Spleen (tissue), 11 donors: ENCODE results near the gene PRKX. TPM values are rescaled to one million over a fixed set of nuclear protein-coding genes. Genes with fewer than 3 reads are reported as not detected.

Experiments
- DNase-seq: peaks from one replicate; pipeline ENCODE4 v3.0.0-alpha.2; 2020
- H3K27ac ChIP-seq, 8 donors: fragments of 200-600 bp; sonication (generic) in 7 of 8; 1 replicate in 4 of 8; 2 replicates in 4 of 8; pipeline versions ENCODE4 v1.5.0 to v1.8.0; 2016 to 2021; ENCODE audit warnings: inconsistent platforms in 4 of 8, mild to moderate bottlenecking in 4 of 8, moderate library complexity in 1 of 8
- H3K27me3 ChIP-seq, 7 donors: fragments of 200-600 bp; sonication (generic) in 6 of 7; replicated peaks in 1 of 7; 1 replicate in 4 of 7; 2 replicates in 3 of 7; pipeline versions ENCODE4 v1.5.0 to v1.8.0; 2016 to 2021; ENCODE audit warnings: inconsistent platforms in 3 of 7, mild to moderate bottlenecking in 1 of 7
- H3K36me3 ChIP-seq, 6 donors: fragments of 200-600 bp; sonication (generic) in 5 of 6; 1 replicate in 4 of 6; 2 replicates in 2 of 6; pipeline versions ENCODE4 v1.5.0 to v1.8.0; 2016 to 2021; ENCODE audit warnings: inconsistent platforms in 2 of 6
- H3K4me1 ChIP-seq, 6 donors: fragments of 200-600 bp; sonication (generic) in 5 of 6; 1 replicate in 3 of 6; 2 replicates in 3 of 6; pipeline versions ENCODE4 v1.5.0 to v1.8.0; 2016 to 2021; ENCODE audit warnings: inconsistent platforms in 3 of 6
- H3K4me3 ChIP-seq, 8 donors: fragments of 200-600 bp; sonication (generic) in 7 of 8; 1 replicate in 4 of 8; 2 replicates in 4 of 8; pipeline versions ENCODE4 v1.5.0 to v1.8.0; 2016 to 2021; ENCODE audit warnings: inconsistent platforms in 4 of 8, mild to moderate bottlenecking in 4 of 8, moderate library complexity in 2 of 8
- H3K9me3 ChIP-seq, 8 donors: fragments of 200-600 bp; sonication (generic) in 7 of 8; 1 replicate in 4 of 8; 2 replicates in 4 of 8; pipeline versions ENCODE4 v1.5.0 to v1.8.0; 2016 to 2021; ENCODE audit warnings: inconsistent platforms in 4 of 8
- POLR2A ChIP-seq, 3 donors: fragments of 450-650 bp; IDR thresholded peaks; one replicate each; pipeline ENCODE4 v1.5.1; 2017; ENCODE audit warnings: antibody characterized with exemption in 3 of 3, mild to moderate bottlenecking in 1 of 3
- POLR2AphosphoS5 ChIP-seq, 3 donors: sonication (generic); formaldehyde crosslinking; IDR thresholded peaks; one replicate each; pipeline ENCODE4 v1.5.1; 2017; ENCODE audit warnings: antibody characterized with exemption in 3 of 3
- WGBS, 5 donors: extraction: QIAGEN DNeasy Blood & Tissue Kit in 3 of 5; methylation state at CpG; one replicate each; pipeline versions ENCODE4 v1.1.5 to v1.1.7; 2013 to 2018; 5-methylcytosine and 5-hydroxymethylcytosine counted together
- intact Hi-C: fragments of 100-400 bp; cut with DNase I; formaldehyde crosslinking; loops from one replicate; pipeline ENCODE4 v1.15.0; 2023; ENCODE audit warnings: low total_unique reads
- polyA plus RNA-seq, 3 donors: library from polyadenylated mRNA; stranded (reverse); fragments of 200-250 nt; gene quantifications; one replicate each; pipeline ENCODE4 v1.2.1, GENCODE V29; 2013
- total RNA-seq, 7 donors: library from RNA; depleted of rRNA in 3 of 7; stranded (reverse); fragments of >200 nt in 3 of 7; fragmentation: NEBNext Ultra II Directional in 4 of 7; extraction: Animal tissue kit (Norgen Biotek cat#: 25700) in 4 of 7; gene quantifications; one replicate each; pipeline versions ENCODE4 v1.1.0 to v1.2.1, GENCODE V29; 2016 to 2021
- TF ChIP-seq, protein P1 (sequence below), 11 experiments: fragments of 200-600 bp in 7 of 11; fragments of 450-650 bp in 4 of 11; sonication (generic) in 4 of 11; IDR thresholded peaks in 8 of 11; conservative IDR thresholded peaks in 3 of 11; 1 replicate in 7 of 11; 2 replicates in 4 of 11; pipeline versions ENCODE4 v1.4.0 to v1.8.0; 2016 to 2021; ENCODE audit warnings: antibody characterized with exemption in 11 of 11, inconsistent platforms in 4 of 11, mild to moderate bottlenecking in 1 of 11
- donor health status: healthy with polysubstance abuse.
- donor health status: DM: no; HTN: no; CAD: no; lungs with moderate emphysema.
- donor health status: DM: no; HTN: no; CAD: no.
- donor health status: Bipolar disorder and iron deficiency.
- donor health status: healthy.
- donor health status: DM: no; HTN: no; CAD: no.
- donor health status: DM: yes; HTN: yes; CAD: no.

The PRKX gene
- total and polyA plus RNA-seq, 10 donors: 5.4 to 55.0 (median 35.0) TPM

DNA sequence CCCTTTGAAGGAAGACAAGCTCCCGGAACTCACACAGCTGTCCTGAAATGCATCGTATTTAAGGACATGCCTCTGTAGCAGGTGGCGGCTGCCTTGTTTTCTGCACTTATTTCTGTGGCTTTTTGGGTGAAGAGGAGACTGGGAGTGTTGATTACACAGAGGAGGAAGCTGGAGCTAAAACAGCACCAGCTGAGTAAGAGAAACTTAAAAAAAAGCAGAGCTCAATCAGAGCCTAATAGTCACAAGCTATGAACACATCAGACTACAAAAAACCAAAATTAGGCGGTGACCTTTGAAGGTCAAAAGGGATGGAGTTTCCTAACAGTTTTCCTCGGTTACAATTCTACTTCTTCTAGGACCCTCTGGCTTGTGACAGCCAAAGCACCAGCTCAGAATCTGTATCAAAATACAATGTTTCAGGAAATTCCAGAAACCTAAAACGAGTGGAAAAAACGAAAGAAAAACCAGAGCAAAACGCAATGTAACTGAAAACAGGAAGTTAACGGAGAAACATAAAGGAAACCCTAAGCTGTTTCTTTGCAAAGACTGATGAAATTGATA is 13.5 kb downstream of the PRKX start:
- Histone ChIP-seq H3K4me3 (peak overlapping the region in 6 of 8 donors; percentile 28 to 62 (median 39)), H3K4me1 (peaks cover 0 to 29% (median 12%) of the 10 kb centered on the region in 6 donors), H3K36me3 (peaks cover 0 to 10% (median 0%) of the 10 kb centered on the region in 6 donors), H3K27ac (peak overlapping the region; percentile 30 to 87 (median 85)), H3K27me3 (no peaks in the 10 kb centered on the region), H3K9me3 (no peaks in the 10 kb centered on the region)
- intact Hi-C loops: no loop called here
- 0 to 12% (median 3%) methylated on average over 9 of the region's 9 CpGs for WGBS, 5 donors
- no peak for DNase-seq
- no peak for TF ChIP-seq POLR2A (IDR thresholded peaks at IDR 0.05)
- TF ChIP-seq POLR2AphosphoS5 (IDR thresholded peaks at IDR 0.05): no peak
- TF ChIP-seq, protein P1, sequence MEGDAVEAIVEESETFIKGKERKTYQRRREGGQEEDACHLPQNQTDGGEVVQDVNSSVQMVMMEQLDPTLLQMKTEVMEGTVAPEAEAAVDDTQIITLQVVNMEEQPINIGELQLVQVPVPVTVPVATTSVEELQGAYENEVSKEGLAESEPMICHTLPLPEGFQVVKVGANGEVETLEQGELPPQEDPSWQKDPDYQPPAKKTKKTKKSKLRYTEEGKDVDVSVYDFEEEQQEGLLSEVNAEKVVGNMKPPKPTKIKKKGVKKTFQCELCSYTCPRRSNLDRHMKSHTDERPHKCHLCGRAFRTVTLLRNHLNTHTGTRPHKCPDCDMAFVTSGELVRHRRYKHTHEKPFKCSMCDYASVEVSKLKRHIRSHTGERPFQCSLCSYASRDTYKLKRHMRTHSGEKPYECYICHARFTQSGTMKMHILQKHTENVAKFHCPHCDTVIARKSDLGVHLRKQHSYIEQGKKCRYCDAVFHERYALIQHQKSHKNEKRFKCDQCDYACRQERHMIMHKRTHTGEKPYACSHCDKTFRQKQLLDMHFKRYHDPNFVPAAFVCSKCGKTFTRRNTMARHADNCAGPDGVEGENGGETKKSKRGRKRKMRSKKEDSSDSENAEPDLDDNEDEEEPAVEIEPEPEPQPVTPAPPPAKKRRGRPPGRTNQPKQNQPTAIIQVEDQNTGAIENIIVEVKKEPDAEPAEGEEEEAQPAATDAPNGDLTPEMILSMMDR (IDR thresholded peaks at IDR 0.05 in 8 of 11, conservative IDR thresholded peaks at IDR 0.05 in 3 of 11): no peak

DNA sequence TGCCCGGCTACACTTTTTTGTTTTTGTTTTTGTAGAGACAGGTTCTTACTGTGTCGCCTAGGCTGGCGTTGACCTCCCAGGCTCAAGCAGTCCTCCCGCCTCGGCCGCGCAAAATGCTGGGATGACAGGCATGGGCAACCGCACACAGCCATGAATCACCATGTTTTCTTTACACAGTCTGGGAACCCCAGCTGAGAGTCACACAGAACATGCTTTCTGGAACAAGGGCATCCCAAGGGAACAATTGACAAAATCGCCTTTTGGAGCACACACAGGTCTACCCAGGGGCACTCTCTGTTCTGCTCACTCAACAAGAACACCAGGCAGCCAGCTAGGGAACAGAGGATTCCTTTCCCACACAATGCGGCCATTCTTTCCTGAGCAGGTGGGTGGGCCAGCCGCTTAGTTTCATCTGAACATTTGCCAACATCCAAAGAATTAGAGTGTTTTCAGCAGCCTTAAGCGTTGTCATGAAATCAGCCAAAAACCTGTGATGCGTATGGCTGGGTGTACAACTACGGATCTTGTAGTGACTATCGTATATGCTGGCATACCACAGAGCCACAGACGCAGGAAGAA is 15.7 kb downstream of the PRKX start:
- H3K27me3 ChIP-seq: no peaks in the 10 kb centered on the region
- TF ChIP-seq, protein P1 (IDR thresholded peaks at IDR 0.05 in 8 of 11, conservative IDR thresholded peaks at IDR 0.05 in 3 of 11): no peak
- TF ChIP-seq POLR2AphosphoS5 (IDR thresholded peaks at IDR 0.05) (no peak), POLR2A (IDR thresholded peaks at IDR 0.05) (no peak)
- 80 to 93% (median 85%) methylated on average over 15 to 16 of the region's 16 CpGs for WGBS, 5 donors
- intact Hi-C loops: no loop called here
- DNase-seq: no peak
- H3K9me3 ChIP-seq: no peaks in the 10 kb centered on the region
- H3K4me3 ChIP-seq: no peak overlapping the region
- H3K36me3 ChIP-seq: no peaks in the 10 kb centered on the region
- no peak overlapping the region for H3K27ac ChIP-seq
- peaks cover 0 to 31% (median 12%) of the 10 kb centered on the region in 6 donors for H3K4me1 ChIP-seq

DNA sequence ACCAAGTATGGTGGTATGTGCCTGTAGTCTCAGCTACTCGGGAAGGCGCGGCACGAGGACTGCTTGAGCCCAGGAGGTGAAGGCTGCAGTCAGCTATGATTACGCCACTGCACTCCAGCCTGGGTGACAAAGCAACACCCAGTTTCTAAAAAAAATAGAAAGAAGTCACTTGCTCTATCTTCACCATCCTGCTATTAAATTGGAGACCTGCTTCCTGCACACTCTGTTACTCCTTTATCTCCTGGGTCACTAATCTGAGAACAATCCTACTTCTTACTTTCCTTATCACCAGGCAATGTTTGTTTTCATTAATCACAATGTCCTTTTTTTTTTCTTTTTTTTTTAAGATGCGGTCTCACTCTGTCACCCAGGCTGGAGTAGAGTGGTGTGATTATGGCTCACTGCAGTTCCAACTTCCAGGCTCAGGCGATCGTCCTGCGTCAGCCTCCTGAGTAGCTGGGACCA is 16.2 kb downstream of the PRKX start:
- no peak overlapping the region for H3K27ac ChIP-seq
- no peaks in the 10 kb centered on the region for H3K36me3 ChIP-seq
- DNase-seq: no peak
- no peaks in the 10 kb centered on the region for H3K9me3 ChIP-seq
- no peaks in the 10 kb centered on the region for H3K27me3 ChIP-seq
- WGBS, 5 donors: 63 to 94% (median 90%) methylated on average over 9 of the region's 9 CpGs
- TF ChIP-seq POLR2A (IDR thresholded peaks at IDR 0.05): no peak
- TF ChIP-seq, protein P1 (IDR thresholded peaks at IDR 0.05 in 8 of 11, conservative IDR thresholded peaks at IDR 0.05 in 3 of 11): no peak
- no peak for TF ChIP-seq POLR2AphosphoS5 (IDR thresholded peaks at IDR 0.05)
- peaks cover 0 to 31% (median 12%) of the 10 kb centered on the region in 6 donors for H3K4me1 ChIP-seq
- intact Hi-C loops: no loop called here
- no peak overlapping the region for H3K4me3 ChIP-seq

DNA sequence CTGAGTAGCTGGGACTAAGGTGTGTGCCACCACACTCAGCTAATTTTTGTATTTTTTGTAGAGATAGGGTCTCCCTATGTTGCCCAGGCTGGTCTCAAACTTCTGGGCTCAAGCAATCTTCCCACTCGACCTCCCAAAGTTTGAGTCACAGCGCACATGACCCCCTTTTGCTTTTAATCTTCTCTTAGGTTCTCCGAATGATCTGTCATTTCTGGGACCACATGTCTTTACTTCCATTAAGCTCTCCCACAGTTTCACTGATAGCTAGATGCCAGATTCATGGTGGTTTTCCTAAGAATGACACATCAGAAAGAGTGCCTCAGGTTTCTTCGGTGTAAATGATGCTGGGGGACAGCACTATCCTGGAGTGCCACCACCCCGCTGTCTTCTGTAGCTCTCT is 17.9 kb downstream of the PRKX start:
- TF ChIP-seq POLR2A (IDR thresholded peaks at IDR 0.05): no peak
- no peak for TF ChIP-seq POLR2AphosphoS5 (IDR thresholded peaks at IDR 0.05)
- TF ChIP-seq, protein P1 (IDR thresholded peaks at IDR 0.05 in 8 of 11, conservative IDR thresholded peaks at IDR 0.05 in 3 of 11): no peak
- Histone ChIP-seq H3K27ac (peak overlapping the region in 2 of 8 donors; percentile 40 to 50), H3K36me3 (no peaks in the 10 kb centered on the region), H3K4me1 (peaks cover 0 to 28% (median 10%) of the 10 kb centered on the region in 6 donors), H3K9me3 (no peaks in the 10 kb centered on the region), H3K27me3 (no peaks in the 10 kb centered on the region), H3K4me3 (no peak overlapping the region)
- 82 to 89% (median 89%) methylated on average over 4 to 5 of the region's 5 CpGs for WGBS, 5 donors
- intact Hi-C loops: no loop called here
- no peak for DNase-seq
